ENCODE measurements around the gene ERC2.

DNA sequence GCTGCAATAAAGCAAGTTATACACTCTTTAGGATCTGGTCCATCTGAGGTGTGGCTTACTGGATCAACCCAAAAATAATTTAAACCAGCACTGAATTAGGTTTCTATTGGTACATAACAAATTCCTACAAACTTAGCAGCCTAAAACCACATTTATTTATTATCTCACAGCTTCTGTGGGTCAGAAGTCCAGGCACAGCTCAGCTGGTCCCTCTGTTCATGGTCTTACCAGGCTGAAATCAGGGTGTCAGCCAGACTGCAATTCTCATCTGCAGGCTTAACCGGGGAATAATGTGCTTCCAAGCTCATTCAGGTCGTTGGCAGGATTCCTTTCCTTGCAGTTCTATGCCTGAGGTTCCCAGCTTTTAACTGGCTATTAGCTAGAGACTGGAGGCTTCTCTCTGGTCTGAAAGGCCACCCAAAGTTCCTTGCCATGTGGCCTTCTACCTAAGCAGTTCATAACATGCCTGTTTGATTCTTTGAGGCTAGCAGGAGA is 503.7 kb downstream of the ERC2 start:
- no peak for TF ChIP-seq SREBF2 (IDR thresholded peaks at IDR 0.05)
- TF ChIP-seq, protein P1, sequence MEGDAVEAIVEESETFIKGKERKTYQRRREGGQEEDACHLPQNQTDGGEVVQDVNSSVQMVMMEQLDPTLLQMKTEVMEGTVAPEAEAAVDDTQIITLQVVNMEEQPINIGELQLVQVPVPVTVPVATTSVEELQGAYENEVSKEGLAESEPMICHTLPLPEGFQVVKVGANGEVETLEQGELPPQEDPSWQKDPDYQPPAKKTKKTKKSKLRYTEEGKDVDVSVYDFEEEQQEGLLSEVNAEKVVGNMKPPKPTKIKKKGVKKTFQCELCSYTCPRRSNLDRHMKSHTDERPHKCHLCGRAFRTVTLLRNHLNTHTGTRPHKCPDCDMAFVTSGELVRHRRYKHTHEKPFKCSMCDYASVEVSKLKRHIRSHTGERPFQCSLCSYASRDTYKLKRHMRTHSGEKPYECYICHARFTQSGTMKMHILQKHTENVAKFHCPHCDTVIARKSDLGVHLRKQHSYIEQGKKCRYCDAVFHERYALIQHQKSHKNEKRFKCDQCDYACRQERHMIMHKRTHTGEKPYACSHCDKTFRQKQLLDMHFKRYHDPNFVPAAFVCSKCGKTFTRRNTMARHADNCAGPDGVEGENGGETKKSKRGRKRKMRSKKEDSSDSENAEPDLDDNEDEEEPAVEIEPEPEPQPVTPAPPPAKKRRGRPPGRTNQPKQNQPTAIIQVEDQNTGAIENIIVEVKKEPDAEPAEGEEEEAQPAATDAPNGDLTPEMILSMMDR (IDR thresholded peaks at IDR 0.05), result no peak
